ENCODE data around the gene OR2A2.
"Not testable (repeated sequence)": the region's sequence is repeated elsewhere in the genome, so short reads cannot be mapped to it uniquely, and the experiment has no call there.

OR2A2 gene

GRCh38 chr7:144109283-144109682, at the start of gene OR2A2:
Gene OR2A2, plus strand, starts transcription at chr7:144109583. Its CDS starts 0 bp downstream, at chr7:144109583.
- DNase-seq (ENCODE audit: low read depth in 3 of 3) = no peak

- DNase-seq (ENCODE audit: low read depth in 3 of 3) = no peak
Observed at GRCh38 chr7:144063710-144064109, 45.7 kb upstream of the OR2A2 start.

GRCh38 chr7:144069511-144069910, 39.9 kb upstream of the OR2A2 start, which contains the start of gene OR2A25:
Gene OR2A25, plus strand, starts transcription at chr7:144069811. Its CDS starts 4,409 bp downstream, at chr7:144074220.
- DNase-seq (ENCODE audit: low read depth in 3 of 3) = no peak

- DNase-seq (ENCODE audit: low read depth in 3 of 3) = no peak
Observed at GRCh38 chr7:144069953-144070352, 39.4 kb upstream of the OR2A2 start.

GRCh38 chr7:144074374-144074773, 35.0 kb upstream of the OR2A2 start:
- DNase-seq (ENCODE audit: low read depth in 3 of 3) = no peak

GRCh38 chr7:144085978-144086377, 23.4 kb upstream of the OR2A2 start, which contains the start of gene OR2A12:
Gene OR2A12, plus strand, starts transcription at chr7:144086278. Its CDS starts 8,830 bp downstream, at chr7:144095108.
- no peak for DNase-seq (ENCODE audit: low read depth in 3 of 3)

- no peak for DNase-seq (ENCODE audit: low read depth in 3 of 3)
Observed at GRCh38 chr7:144086730-144087129, 22.7 kb upstream of the OR2A2 start.

GRCh38 chr7:144087230-144087629, 22.2 kb upstream of the OR2A2 start:
- no peak for DNase-seq (ENCODE audit: low read depth in 3 of 3)

GRCh38 chr7:144090667-144091066, 18.7 kb upstream of the OR2A2 start:
- no peak for DNase-seq (ENCODE audit: low read depth in 3 of 3)

GRCh38 chr7:144098776-144099175, 10.6 kb upstream of the OR2A2 start:
- no peak for DNase-seq (ENCODE audit: low read depth in 3 of 3)

- DNase-seq (ENCODE audit: low read depth in 3 of 3) = no peak
Observed at GRCh38 chr7:144100607-144101006, 8.8 kb upstream of the OR2A2 start.

GRCh38 chr7:144102041-144102440, 7.3 kb upstream of the OR2A2 start:
- no peak for DNase-seq (ENCODE audit: low read depth in 3 of 3)

- no peak for DNase-seq (ENCODE audit: low read depth in 3 of 3)
Observed at GRCh38 chr7:144105211-144105610, 4.2 kb upstream of the OR2A2 start.

- no peak for DNase-seq (ENCODE audit: low read depth in 3 of 3)
Observed at GRCh38 chr7:144110272-144110671, 889 bp downstream of the OR2A2 start.

- DNase-seq (ENCODE audit: low read depth in 3 of 3) = no peak
Observed at GRCh38 chr7:144113651-144114050, 4.3 kb downstream of the OR2A2 start.

- no peak for DNase-seq (ENCODE audit: low read depth in 3 of 3)
Observed at GRCh38 chr7:144118341-144118740, 9.0 kb downstream of the OR2A2 start.

GRCh38 chr7:144122876-144123275, 13.5 kb downstream of the OR2A2 start, which contains the start of gene OR2A14:
Gene OR2A14, plus strand, starts transcription at chr7:144123176. Its CDS starts 5,937 bp downstream, at chr7:144129113.
- no peak for DNase-seq (ENCODE audit: low read depth in 3 of 3)

GRCh38 chr7:144127714-144128334, 18.4 kb downstream of the OR2A2 start:
- peak; percentile 82 to 92 (median 86) for DNase-seq (ENCODE audit: low read depth in 3 of 3)

GRCh38 chr7:144129601-144130000, 20.2 kb downstream of the OR2A2 start:
- DNase-seq (ENCODE audit: low read depth in 3 of 3) = not testable (repeated sequence)

GRCh38 chr7:144130730-144131129, 21.3 kb downstream of the OR2A2 start:
- DNase-seq (ENCODE audit: low read depth in 3 of 3) = no peak

GRCh38 chr7:144132262-144132661, 22.9 kb downstream of the OR2A2 start:
- DNase-seq (ENCODE audit: low read depth in 3 of 3) = no peak

GRCh38 chr7:144133307-144133706, 23.9 kb downstream of the OR2A2 start:
- DNase-seq (ENCODE audit: low read depth in 3 of 3) = no peak

- DNase-seq (ENCODE audit: low read depth in 3 of 3) = no peak
Observed at GRCh38 chr7:144134116-144134515, 24.7 kb downstream of the OR2A2 start.

GRCh38 chr7:144137501-144137900, 28.1 kb downstream of the OR2A2 start:
- DNase-seq (ENCODE audit: low read depth in 3 of 3) = no peak

Data from stimulated activated CD4-positive, alpha-beta T cell treated with anti-CD3 and anti-CD28 coated beads, TNF-alpha, amount 100 ng/mL, for 24 hours (primary cell).